HepG2 (cell line): ENCODE results near the gene DDAH1. TPM values are rescaled to one million over a fixed set of nuclear protein-coding genes. Genes with fewer than 3 reads are reported as not detected.

Source experiments
- CENPT ChIP-seq: sonication (generic); formaldehyde crosslinking; IDR thresholded peaks from 2 replicates; pipeline ENCODE4 v1.8.0; 2022; ENCODE audit warnings: low read depth, mild to moderate bottlenecking, moderate library complexity, missing genetic modification reagents
- HNF1A ChIP-seq, 2 experiments: sonication (generic) in 1 of 2; formaldehyde crosslinking in 1 of 2; IDR thresholded peaks; 2 replicates each; pipeline versions ENCODE4 v1.4.0 to v1.6.1; 2016 to 2020; ENCODE audit warnings: borderline replicate concordance in 1 of 2, low read depth in 1 of 2, mild to moderate bottlenecking in 1 of 2, missing genetic modification reagents in 1 of 2
- IRX3 ChIP-seq: sonication (generic); formaldehyde crosslinking; IDR thresholded peaks from 2 replicates; pipeline ENCODE4 v1.8.1; 2023; ENCODE audit warnings: mild to moderate bottlenecking, low read depth, missing genetic modification reagents, borderline replicate concordance
- JDP2 ChIP-seq: sonication (generic); formaldehyde crosslinking; IDR thresholded peaks from 2 replicates; pipeline ENCODE4 v1.8.1; 2022; ENCODE audit warnings: missing genetic modification reagents, borderline replicate concordance
- KAT7 ChIP-seq: IDR thresholded peaks from 2 replicates; pipeline ENCODE4 v1.6.1; 2018; ENCODE audit warnings: borderline replicate concordance, missing compliant biosample characterization
- MAZ ChIP-seq, 2 experiments: sonication (generic) in 1 of 2; formaldehyde crosslinking in 1 of 2; IDR thresholded peaks; 2 replicates each; pipeline versions ENCODE4 v1.5.0 to v1.6.1; 2012 to 2020; ENCODE audit warnings: low read depth in 2 of 2, mild to moderate bottlenecking in 2 of 2, borderline replicate concordance in 1 of 2, improper control_type of control experiment in 1 of 2, low read length in 1 of 2, missing genetic modification reagents in 1 of 2, moderate library complexity in 1 of 2
- NFATC3 ChIP-seq: sonication (generic); formaldehyde crosslinking; IDR thresholded peaks from 2 replicates; pipeline ENCODE4 v1.5.1; 2020; ENCODE audit warnings: mild to moderate bottlenecking, missing genetic modification reagents
- PHF8 ChIP-seq: sonication (generic); formaldehyde crosslinking; IDR thresholded peaks from 2 replicates; pipeline ENCODE4 v1.5.0; 2020; ENCODE audit warnings: missing genetic modification reagents
- SPEN ChIP-seq: sonication (generic); formaldehyde crosslinking; IDR thresholded peaks from 2 replicates; pipeline ENCODE4 v1.5.1; 2020; ENCODE audit warnings: low read depth, mild to moderate bottlenecking, missing genetic modification reagents
- TBX2 ChIP-seq: sonication (generic); formaldehyde crosslinking; IDR thresholded peaks from 2 replicates; pipeline ENCODE4 v1.5.0; 2020; ENCODE audit warnings: missing genetic modification reagents, mild to moderate bottlenecking, borderline replicate concordance
- TFDP1 ChIP-seq: IDR thresholded peaks from 2 replicates; pipeline ENCODE4 v1.6.1; 2016; ENCODE audit warnings: missing compliant biosample characterization, missing genetic modification reagents, borderline replicate concordance
- ZMYM4 ChIP-seq: sonication (generic); formaldehyde crosslinking; IDR thresholded peaks from 2 replicates; pipeline ENCODE4 v1.8.1; 2023; ENCODE audit warnings: mild to moderate bottlenecking, missing genetic modification reagents
- ZNF510 ChIP-seq: sonication (generic); formaldehyde crosslinking; IDR thresholded peaks from 2 replicates; pipeline ENCODE4 v1.4.0; 2020; ENCODE audit warnings: low read depth, mild to moderate bottlenecking, missing genetic modification reagents
- ZNF564 ChIP-seq: sonication (generic); formaldehyde crosslinking; IDR thresholded peaks from 2 replicates; pipeline ENCODE4 v1.8.1; 2023; ENCODE audit warnings: mild to moderate bottlenecking, missing genetic modification reagents
- ZNF605 ChIP-seq: sonication (generic); formaldehyde crosslinking; IDR thresholded peaks from 2 replicates; pipeline ENCODE4 v1.8.0; 2022; ENCODE audit warnings: mild to moderate bottlenecking, missing genetic modification reagents
- ZNF687 ChIP-seq: sonication (generic); formaldehyde crosslinking; IDR thresholded peaks from 2 replicates; pipeline ENCODE4 v1.5.1; 2020; ENCODE audit warnings: mild to moderate bottlenecking, missing genetic modification reagents, moderate library complexity
- ZNF724P ChIP-seq: sonication (generic); formaldehyde crosslinking; IDR thresholded peaks from 2 replicates; pipeline ENCODE4 v1.8.0; 2022; ENCODE audit warnings: missing genetic modification reagents, borderline replicate concordance
- ZNF776 ChIP-seq: sonication (generic); formaldehyde crosslinking; IDR thresholded peaks from 2 replicates; pipeline ENCODE4 v1.4.0; 2020; ENCODE audit warnings: mild to moderate bottlenecking, missing genetic modification reagents
- ZNF777 ChIP-seq: sonication (generic); formaldehyde crosslinking; IDR thresholded peaks from 2 replicates; pipeline ENCODE4 v1.4.0; 2020; ENCODE audit warnings: missing genetic modification reagents
- polyA plus RNA-seq, 8 experiments: library from polyadenylated mRNA; depleted of rRNA in 3 of 8; stranded (reverse) in 7 of 8; unstranded in 1 of 8; fragments of >200 nt; fragmentation: Illumina TruSeq in 4 of 8; extraction: Trizol in 4 of 8; gene quantifications; 2 replicates each; pipeline versions ENCODE4 v1.2.1 to v1.2.3, GENCODE V29; 2011 to 2016; ENCODE audit warnings: low read depth in 4 of 8, missing spikeins in 1 of 8, mixed read lengths in 1 of 8; ENCODE audit not compliant: insufficient read depth in 1 of 8
- total RNA-seq, 5 experiments: library from RNA; depleted of rRNA; stranded (reverse); fragments of >200 nt; fragmentation: Illumina TruSeq; extraction: Trizol; gene quantifications; 2 replicates each; pipeline ENCODE4 v1.2.3, GENCODE V29; 2016; ENCODE audit warnings: low read depth in 1 of 5

DDAH1 gene
- total and polyA plus RNA-seq, 2 of the 13 experiments (the other 11 are each of a cell fraction or from before 2014, with no cell fraction given) = 39.7 to 64.4 TPM

DNA sequence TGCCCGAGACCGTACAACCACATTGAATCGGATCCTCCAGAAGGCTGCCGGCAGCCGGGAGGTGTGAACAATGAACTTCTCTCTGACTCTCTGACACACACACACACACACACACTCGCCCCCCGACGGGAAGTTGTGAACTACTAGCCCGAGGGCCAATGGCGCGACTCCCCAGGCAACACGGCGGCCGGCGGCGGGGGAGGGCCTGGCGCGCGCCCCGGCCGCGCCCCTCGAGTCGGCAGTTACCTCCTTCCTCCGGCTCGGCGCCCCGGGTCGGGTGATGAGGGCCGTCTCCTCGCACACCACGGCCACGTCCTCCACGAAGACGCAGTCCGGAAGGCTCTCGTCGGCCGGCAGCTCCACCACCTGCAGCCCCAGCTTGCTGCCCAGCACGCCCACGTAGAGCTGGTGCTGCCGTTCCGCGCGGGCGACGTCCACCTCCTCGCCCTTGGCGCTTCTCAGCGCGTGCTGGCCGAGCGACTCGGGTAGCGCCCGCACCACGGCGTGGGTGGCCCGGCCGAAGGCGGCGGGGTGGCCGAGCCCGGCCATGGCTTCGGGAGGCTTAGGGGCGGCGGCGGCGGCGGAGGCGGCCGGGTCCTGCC, 361 bp downstream of the DDAH1 start (continued):
- TF ChIP-seq IRX3 (CRISPR knock-in tag) (peak; percentile 89; the same call in 1 of the 2 replicates), ZNF510 (CRISPR knock-in tag) (no peak), MAZ (IDR thresholded peaks at IDR 0.05; ENCODE audit: borderline replicate concordance, low read depth, low read length) (no peak), MAZ (CRISPR knock-in tag; IDR thresholded peaks at IDR 0.05; ENCODE audit: low read depth) (peak; percentile 55), HNF1A (IDR thresholded peaks at IDR 0.05; ENCODE audit: low read depth) (no peak), HNF1A (CRISPR knock-in tag; IDR thresholded peaks at IDR 0.05; ENCODE audit: borderline replicate concordance) (0 out of 2 replicates have a peak, but pooled peaks have one; percentile 17), SPEN (CRISPR knock-in tag) (peak; percentile 15; the same call in 1 of the 2 replicates), KAT7 (CRISPR knock-in tag) (peak; percentile 49), ZNF777 (peak; percentile 96), PHF8 (peak; percentile 58), ZNF687 (CRISPR knock-in tag) (peak; percentile 93), NFATC3 (CRISPR knock-in tag) (no peak), JDP2 (CRISPR knock-in tag) (peak; percentile 41; the same call in 1 of the 2 replicates), ZNF605 (CRISPR knock-in tag) (no peak), ZNF776 (peak; percentile 61; the same call in 1 of the 2 replicates), ZMYM4 (peak; percentile 52), TFDP1 (CRISPR knock-in tag) (peak; percentile 29; the same call in 1 of the 2 replicates), TBX2 (peak; percentile 75; the same call in 1 of the 2 replicates), ZNF724P (CRISPR knock-in tag) (peak; percentile 87), CENPT (CRISPR knock-in tag) (peak; percentile 65; the same call in 1 of the 2 replicates), ZNF564 (CRISPR knock-in tag) (0 out of 2 replicates have a peak, but pooled peaks have one; percentile 35)
